Tibial nerve (tissue), 4 donors: Measurements from ENCODE around the gene MAP7D3. TPM values are rescaled to one million over a fixed set of nuclear protein-coding genes. Genes with fewer than 3 reads are reported as not detected.

Experiments used
- DNase-seq, 2 donors: peaks; one replicate each; pipeline ENCODE4 v3.0.0-alpha.2; 2019; ENCODE audit warnings: low spot score in 2 of 2
- H3K27ac ChIP-seq, 4 donors: fragments of 200-600 bp; sonication (generic) in 3 of 4; one replicate each; pipeline ENCODE4 v1.5.1; 2017 to 2019; ENCODE audit warnings: mild to moderate bottlenecking in 1 of 4
- H3K27me3 ChIP-seq, 2 donors: fragments of 200-600 bp; sonication (generic) in 1 of 2; one replicate each; pipeline versions ENCODE4 v1.5.1 to v1.6.0; 2017 to 2019
- H3K36me3 ChIP-seq, 3 donors: fragments of 200-600 bp; sonication (generic); one replicate each; pipeline ENCODE4 v1.5.1; 2018 to 2019
- H3K4me1 ChIP-seq, 4 donors: fragments of 200-600 bp; sonication (generic) in 3 of 4; one replicate each; pipeline ENCODE4 v1.5.1; 2017 to 2019
- H3K4me3 ChIP-seq, 4 donors: fragments of 200-600 bp; sonication (generic) in 3 of 4; one replicate each; pipeline ENCODE4 v1.5.1; 2017 to 2019; ENCODE audit warnings: mild to moderate bottlenecking in 1 of 4, moderate library complexity in 1 of 4
- H3K9me3 ChIP-seq, 4 donors: fragments of 200-600 bp; sonication (generic) in 3 of 4; one replicate each; pipeline ENCODE4 v1.5.1; 2017 to 2019
- EP300 ChIP-seq, 2 donors: sonication (generic); formaldehyde crosslinking; IDR thresholded peaks; one replicate each; pipeline ENCODE4 v1.6.1; 2017; ENCODE audit warnings: antibody characterized with exemption in 2 of 2, mild to moderate bottlenecking in 1 of 2
- POLR2A ChIP-seq, 2 donors: fragments of 450-650 bp; IDR thresholded peaks; one replicate each; pipeline ENCODE4 v1.6.1; 2017; ENCODE audit warnings: antibody characterized with exemption in 2 of 2, mild to moderate bottlenecking in 2 of 2, moderate library complexity in 2 of 2
- WGBS, 2 donors: methylation state at CpG; one replicate each; pipeline ENCODE4 v1.1.5; 2018; 5-methylcytosine and 5-hydroxymethylcytosine counted together
- total RNA-seq, 4 donors: library from RNA; depleted of rRNA; stranded (reverse); fragments of >200 nt; gene quantifications; one replicate each; pipeline ENCODE4 v1.1.0, GENCODE V29; 2016
- TF ChIP-seq, protein P1 (sequence below), 5 experiments: fragments of 200-600 bp in 3 of 5; fragments of 450-650 bp in 2 of 5; sonication (generic) in 3 of 5; IDR thresholded peaks; one replicate each; pipeline ENCODE4 v1.5.1; 2016 to 2019; ENCODE audit warnings: antibody characterized with exemption in 5 of 5, mild to moderate bottlenecking in 3 of 5, moderate library complexity in 2 of 5

Gene MAP7D3
- total RNA-seq, 4 donors from 2014 or later = 19.7 to 32.7 (median 22.8) TPM

DNA sequence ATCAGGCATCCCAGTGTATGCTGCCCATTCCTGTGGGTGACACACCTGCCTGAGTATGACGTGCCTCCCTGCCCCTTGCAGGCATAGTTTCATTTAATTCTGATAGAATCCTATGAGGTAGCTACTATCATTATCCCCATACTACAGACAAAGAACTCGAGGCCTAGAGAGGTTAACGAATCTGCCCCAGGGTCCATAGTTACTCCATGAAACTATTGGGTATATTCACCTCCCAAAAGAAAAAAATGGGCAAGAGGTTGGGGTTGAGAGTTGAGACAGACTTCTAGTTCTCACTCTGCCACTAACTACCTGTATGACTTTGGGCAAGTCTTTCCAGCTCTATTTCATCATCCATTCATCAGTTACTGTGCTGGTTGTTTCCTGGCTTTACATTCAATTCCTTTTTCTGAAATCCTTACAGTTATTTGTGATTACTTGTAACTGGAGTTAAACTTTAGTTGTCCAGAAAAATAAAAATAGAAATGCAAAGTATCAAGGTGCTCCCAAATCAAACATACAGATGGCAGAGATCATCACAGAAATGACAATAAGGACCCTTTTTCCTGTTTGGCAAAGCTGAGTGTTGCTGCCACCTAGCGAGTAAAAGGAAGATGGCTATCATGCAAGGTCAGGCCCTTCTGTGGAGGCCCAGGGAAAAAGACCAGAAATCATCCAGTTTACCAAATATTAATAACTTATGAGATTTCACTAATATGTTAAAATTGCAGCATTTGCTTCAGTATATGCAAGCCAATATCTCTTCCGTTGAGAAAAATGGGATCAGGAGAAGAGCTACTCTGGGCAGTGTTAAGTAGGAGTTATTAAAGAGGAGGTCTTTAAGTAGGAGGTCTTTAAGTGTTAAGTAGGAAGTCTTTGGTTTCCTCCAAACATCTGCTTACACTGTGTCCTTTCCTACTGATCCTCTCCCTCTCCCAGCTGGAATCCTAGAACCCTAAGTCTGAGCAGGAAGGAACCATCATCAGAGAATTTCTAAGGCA, 17.1 kb upstream of the MAP7D3 start:
- WGBS, 2 donors = 49 to 55% methylated on average over 5 of the region's 5 CpGs
- no peak overlapping the region for H3K27ac ChIP-seq
- no peaks in the 10 kb centered on the region for H3K27me3 ChIP-seq
- DNase-seq = peak; percentile 23 to 61
- no peaks in the 10 kb centered on the region for H3K36me3 ChIP-seq
- no peak overlapping the region for H3K4me3 ChIP-seq
- H3K9me3 ChIP-seq = no peaks in the 10 kb centered on the region
- no peaks in the 10 kb centered on the region for H3K4me1 ChIP-seq
- TF ChIP-seq, protein P1, sequence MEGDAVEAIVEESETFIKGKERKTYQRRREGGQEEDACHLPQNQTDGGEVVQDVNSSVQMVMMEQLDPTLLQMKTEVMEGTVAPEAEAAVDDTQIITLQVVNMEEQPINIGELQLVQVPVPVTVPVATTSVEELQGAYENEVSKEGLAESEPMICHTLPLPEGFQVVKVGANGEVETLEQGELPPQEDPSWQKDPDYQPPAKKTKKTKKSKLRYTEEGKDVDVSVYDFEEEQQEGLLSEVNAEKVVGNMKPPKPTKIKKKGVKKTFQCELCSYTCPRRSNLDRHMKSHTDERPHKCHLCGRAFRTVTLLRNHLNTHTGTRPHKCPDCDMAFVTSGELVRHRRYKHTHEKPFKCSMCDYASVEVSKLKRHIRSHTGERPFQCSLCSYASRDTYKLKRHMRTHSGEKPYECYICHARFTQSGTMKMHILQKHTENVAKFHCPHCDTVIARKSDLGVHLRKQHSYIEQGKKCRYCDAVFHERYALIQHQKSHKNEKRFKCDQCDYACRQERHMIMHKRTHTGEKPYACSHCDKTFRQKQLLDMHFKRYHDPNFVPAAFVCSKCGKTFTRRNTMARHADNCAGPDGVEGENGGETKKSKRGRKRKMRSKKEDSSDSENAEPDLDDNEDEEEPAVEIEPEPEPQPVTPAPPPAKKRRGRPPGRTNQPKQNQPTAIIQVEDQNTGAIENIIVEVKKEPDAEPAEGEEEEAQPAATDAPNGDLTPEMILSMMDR (IDR thresholded peaks at IDR 0.05) = peak; percentile 48 to 72 (median 70)
- no peak for TF ChIP-seq POLR2A (IDR thresholded peaks at IDR 0.05)

GRCh38 chrX:136266828-136267227, 15.6 kb upstream of the MAP7D3 start:
- TF ChIP-seq POLR2A (IDR thresholded peaks at IDR 0.05) (no peak), EP300 (IDR thresholded peaks at IDR 0.05) (no peak)
- TF ChIP-seq, protein P1 (IDR thresholded peaks at IDR 0.05) = no peak
- H3K27ac ChIP-seq = no peak overlapping the region
- no peaks in the 10 kb centered on the region for H3K4me1 ChIP-seq
- H3K27me3 ChIP-seq = no peaks in the 10 kb centered on the region
- no peak overlapping the region for H3K4me3 ChIP-seq
- DNase-seq = no peak
- H3K9me3 ChIP-seq = no peaks in the 10 kb centered on the region
- 88 to 89% methylated on average over 1 of the region's 1 CpG for WGBS, 2 donors
- H3K36me3 ChIP-seq = no peaks in the 10 kb centered on the region

- H3K9me3 ChIP-seq = no peaks in the 10 kb centered on the region
- no peaks in the 10 kb centered on the region for H3K27me3 ChIP-seq
- H3K36me3 ChIP-seq = no peaks in the 10 kb centered on the region
- H3K4me3 ChIP-seq = no peak overlapping the region
- TF ChIP-seq POLR2A (IDR thresholded peaks at IDR 0.05) (no peak), EP300 (IDR thresholded peaks at IDR 0.05) (no peak)
- TF ChIP-seq, protein P1 (IDR thresholded peaks at IDR 0.05) = no peak
- peaks cover 0 to 14% (median 6%) of the 10 kb centered on the region in 4 donors for H3K4me1 ChIP-seq
- peak overlapping the region in 2 of 4 donors; percentile 71 to 73 for H3K27ac ChIP-seq
- 48 to 52% methylated on average over 7 of the region's 7 CpGs for WGBS, 2 donors
- no peak for DNase-seq
Measured at GRCh38 chrX:136262812-136263315, 11.7 kb upstream of the MAP7D3 start.

DNA sequence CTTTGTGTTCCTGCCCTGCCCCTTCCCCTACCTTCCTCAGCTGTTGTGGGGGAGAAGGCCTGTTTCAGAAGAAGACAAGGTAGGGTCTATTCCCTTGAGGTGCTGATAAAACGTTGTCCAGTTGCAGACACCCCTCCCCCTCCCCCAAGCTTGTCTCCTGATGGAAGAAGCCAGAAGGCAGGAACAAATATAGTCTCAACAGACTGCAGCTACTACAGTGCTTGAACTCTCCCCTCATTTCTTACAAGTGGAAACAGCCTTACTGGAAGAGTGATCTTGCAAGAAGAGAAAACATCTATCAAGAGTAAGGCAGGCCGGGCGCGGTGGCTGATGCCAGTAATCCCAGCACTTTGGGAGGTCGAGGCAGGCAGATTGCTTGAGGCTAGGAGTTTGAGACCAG, 11.0 kb upstream of the MAP7D3 start:
- WGBS, 2 donors = 44 to 66% methylated on average over 5 of the region's 5 CpGs
- no peaks in the 10 kb centered on the region for H3K36me3 ChIP-seq
- no peak for DNase-seq
- H3K9me3 ChIP-seq = no peaks in the 10 kb centered on the region
- TF ChIP-seq EP300 (IDR thresholded peaks at IDR 0.05) = peak in 1 of 2 donors; percentile 3
- TF ChIP-seq, protein P1 (IDR thresholded peaks at IDR 0.05) = no peak
- peaks cover 0 to 14% (median 6%) of the 10 kb centered on the region in 4 donors for H3K4me1 ChIP-seq
- peak overlapping the region in 2 of 4 donors; percentile 71 to 73 for H3K27ac ChIP-seq
- no peak overlapping the region for H3K4me3 ChIP-seq
- H3K27me3 ChIP-seq = no peaks in the 10 kb centered on the region

GRCh38 chrX:136261321-136261720, 10.1 kb upstream of the MAP7D3 start:
- H3K9me3 ChIP-seq = no peaks in the 10 kb centered on the region
- 77 to 86% methylated on average over 7 of the region's 7 CpGs for whole genome bisulfite sequencing, 2 donors
- H3K4me3 ChIP-seq = no peak overlapping the region
- DNase-seq = no peak
- peaks cover 0 to 14% (median 6%) of the 10 kb centered on the region in 4 donors for H3K4me1 ChIP-seq
- no peaks in the 10 kb centered on the region for H3K27me3 ChIP-seq
- H3K27ac ChIP-seq = peak overlapping the region in 2 of 4 donors; percentile 71 to 73
- no peaks in the 10 kb centered on the region for H3K36me3 ChIP-seq
- TF ChIP-seq, protein P1 (IDR thresholded peaks at IDR 0.05) = no peak
- TF ChIP-seq EP300 (IDR thresholded peaks at IDR 0.05) (no peak), POLR2A (IDR thresholded peaks at IDR 0.05) (no peak)
